Measurements from ENCODE around the gene GAGE12G.
"Not testable (repeated sequence)": the region's sequence is repeated elsewhere in the genome, so short reads cannot be mapped to it uniquely, and the experiment has no call there.

GRCh38 chrX:49560542-49560941 is 9.7 kb upstream of the GAGE12G start, which contains the start of gene GAGE12F:
- TF ChIP-seq GATA2, GATA3 (IDR thresholded peaks at IDR 0.05; ENCODE audit: low read depth, low read length): not testable (repeated sequence)

Measured in SH-SY5Y (cell line).